HG03460 (cell line): ENCODE measurements around the gene TAS2R20.
"Not testable (repeated sequence)": the region's sequence is repeated elsewhere in the genome, so short reads cannot be mapped to it uniquely, and the experiment has no call there.

ENCODE experiments used
- ATAC-seq: cut with Tn5 transposase; IDR thresholded peaks from one replicate; pipeline ENCODE4 v1.9.1; 2021; ENCODE audit not compliant: unreplicated experiment

TAS2R20 gene

GRCh38 chr12:10998204-10998603 is at the start of gene TAS2R20:
TSS of gene TAS2R20 (minus strand) at chr12:10998304. CDS start at chr12:10997875, 429 bp downstream.
- no peak for ATAC-seq

GRCh38 chr12:11041366-11041765 is 43.3 kb upstream of the TAS2R20 start:
- not testable (repeated sequence) for ATAC-seq

- no peak for ATAC-seq
Observed at GRCh38 chr12:11040162-11040561, 42.1 kb upstream of the TAS2R20 start.

- no peak for ATAC-seq
Observed at GRCh38 chr12:11039171-11039570, 41.1 kb upstream of the TAS2R20 start.

- ATAC-seq, result not testable (repeated sequence)
Observed at GRCh38 chr12:11033959-11034358, 35.9 kb upstream of the TAS2R20 start.

- no peak for ATAC-seq
Observed at GRCh38 chr12:11031307-11031706, 33.2 kb upstream of the TAS2R20 start, which contains the start of gene TAS2R31. TSS of gene TAS2R31 (minus strand) at chr12:11031407. CDS start at chr12:11031335, 72 bp downstream.

- no peak for ATAC-seq
Observed at GRCh38 chr12:11026118-11026517, 28.0 kb upstream of the TAS2R20 start.

GRCh38 chr12:11023387-11023786 is 25.3 kb upstream of the TAS2R20 start:
- no peak for ATAC-seq

GRCh38 chr12:11022520-11022919 is 24.4 kb upstream of the TAS2R20 start, which contains the start of gene TAS2R19:
TSS of gene TAS2R19 (minus strand) at chr12:11022620. CDS start at chr12:11022571, 49 bp downstream.
- no peak for ATAC-seq

GRCh38 chr12:11016937-11017336 is 18.8 kb upstream of the TAS2R20 start:
- ATAC-seq, result no peak

GRCh38 chr12:11015775-11016430 is 17.8 kb upstream of the TAS2R20 start:
- no peak for ATAC-seq

GRCh38 chr12:11014234-11014633 is 16.1 kb upstream of the TAS2R20 start:
- no peak for ATAC-seq

- ATAC-seq, result no peak
Observed at GRCh38 chr12:11007608-11008007, 9.5 kb upstream of the TAS2R20 start.

GRCh38 chr12:10994307-10994706 is 3.8 kb downstream of the TAS2R20 start:
- no peak for ATAC-seq

- no peak for ATAC-seq
Observed at GRCh38 chr12:10989107-10989506, 9.0 kb downstream of the TAS2R20 start.

GRCh38 chr12:10986812-10987211 is 11.3 kb downstream of the TAS2R20 start, which contains the start of gene TAS2R50:
TSS of gene TAS2R50 (minus strand) at chr12:10986912. CDS start at chr12:10986860, 52 bp downstream.
- ATAC-seq, result no peak

- ATAC-seq, result no peak
Observed at GRCh38 chr12:10982244-10982643, 15.9 kb downstream of the TAS2R20 start.

GRCh38 chr12:10974965-10975364 is 23.1 kb downstream of the TAS2R20 start:
- ATAC-seq, result no peak

- no peak for ATAC-seq
Observed at GRCh38 chr12:10968765-10969456, 29.2 kb downstream of the TAS2R20 start.

GRCh38 chr12:10967409-10967808 is 30.7 kb downstream of the TAS2R20 start:
- ATAC-seq, result no peak

- ATAC-seq, result no peak
Observed at GRCh38 chr12:10966314-10966713, 31.8 kb downstream of the TAS2R20 start.

GRCh38 chr12:10965476-10965875 is 32.6 kb downstream of the TAS2R20 start:
- no peak for ATAC-seq
